ENCODE measurements around the gene IKZF1. TPM values are rescaled to one million over a fixed set of nuclear protein-coding genes. Genes with fewer than 3 reads are reported as not detected.

Gene IKZF1
- polyA plus RNA-seq, 1 donor: 4.5 TPM

- 40% methylated on average over 1 of the region's 3 CpGs for WGBS (ENCODE audit: insufficient coverage, low lambda C conversion rate)
- no peaks in the 10 kb centered on the region for H3K4me1 ChIP-seq (ENCODE audit: control insufficient read depth, insufficient read depth, low read length)
Measured at GRCh38 chr7:50308203-50308531, 3.7 kb downstream of the IKZF1 start.

GRCh38 chr7:50308532-50309385 is 4.2 kb downstream of the IKZF1 start:
- WGBS (ENCODE audit: insufficient coverage, low lambda C conversion rate): no CpG with 5 or more reads among the region's 18 CpGs
- H3K27me3 ChIP-seq (ENCODE audit: control insufficient read depth, insufficient read depth, low read length): peaks cover 51% of the 10 kb centered on the region
- no peaks in the 10 kb centered on the region for H3K9me3 ChIP-seq (ENCODE audit: control insufficient read depth, low read depth, low read length)
- H3K36me3 ChIP-seq (ENCODE audit: control insufficient read depth, insufficient read depth, low read length): no peaks in the 10 kb centered on the region
- no peak overlapping the region for H3K27ac ChIP-seq (ENCODE audit: low read length)
- no peak for DNase-seq
- no peaks in the 10 kb centered on the region for H3K4me1 ChIP-seq (ENCODE audit: control insufficient read depth, insufficient read depth, low read length)
- H3K4me3 ChIP-seq (ENCODE audit: low read length): no peak overlapping the region

More at GRCh38 chr7:50308203-50308531, 3.7 kb downstream of the IKZF1 start:
- Histone ChIP-seq H3K36me3 (ENCODE audit: control insufficient read depth, insufficient read depth, low read length) (no peaks in the 10 kb centered on the region), H3K4me3 (ENCODE audit: low read length) (no peak overlapping the region), H3K9me3 (ENCODE audit: control insufficient read depth, low read depth, low read length) (no peaks in the 10 kb centered on the region), H3K27ac (ENCODE audit: low read length) (no peak overlapping the region), H3K27me3 (ENCODE audit: control insufficient read depth, insufficient read depth, low read length) (peaks cover 53% of the 10 kb centered on the region)
- no peak for DNase-seq

- Histone ChIP-seq H3K4me1 (ENCODE audit: control insufficient read depth, insufficient read depth, low read length) (no peaks in the 10 kb centered on the region), H3K36me3 (ENCODE audit: control insufficient read depth, insufficient read depth, low read length) (no peaks in the 10 kb centered on the region), H3K27me3 (ENCODE audit: control insufficient read depth, insufficient read depth, low read length) (peaks cover 50% of the 10 kb centered on the region), H3K9me3 (ENCODE audit: control insufficient read depth, low read depth, low read length) (no peaks in the 10 kb centered on the region), H3K4me3 (ENCODE audit: low read length) (no peak overlapping the region), H3K27ac (ENCODE audit: low read length) (no peak overlapping the region)
- no CpG with 5 or more reads among the region's 3 CpGs for WGBS (ENCODE audit: insufficient coverage, low lambda C conversion rate)
- no peak for DNase-seq
Measured at GRCh38 chr7:50309721-50310120, 5.2 kb downstream of the IKZF1 start.

- WGBS (ENCODE audit: insufficient coverage, low lambda C conversion rate): 80% methylated on average over 1 of the region's 6 CpGs
- Histone ChIP-seq H3K36me3 (ENCODE audit: control insufficient read depth, insufficient read depth, low read length) (no peaks in the 10 kb centered on the region), H3K9me3 (ENCODE audit: control insufficient read depth, low read depth, low read length) (no peaks in the 10 kb centered on the region), H3K27ac (ENCODE audit: low read length) (no peak overlapping the region), H3K4me3 (ENCODE audit: low read length) (no peak overlapping the region), H3K4me1 (ENCODE audit: control insufficient read depth, insufficient read depth, low read length) (no peaks in the 10 kb centered on the region), H3K27me3 (ENCODE audit: control insufficient read depth, insufficient read depth, low read length) (peaks cover 46% of the 10 kb centered on the region)
- DNase-seq: no peak
Measured at GRCh38 chr7:50310361-50310760, 5.8 kb downstream of the IKZF1 start.

- no peaks in the 10 kb centered on the region for H3K36me3 ChIP-seq (ENCODE audit: control insufficient read depth, insufficient read depth, low read length)
- peaks cover 44% of the 10 kb centered on the region for H3K27me3 ChIP-seq (ENCODE audit: control insufficient read depth, insufficient read depth, low read length)
- DNase-seq: no peak
- no peak overlapping the region for H3K27ac ChIP-seq (ENCODE audit: low read length)
- no peaks in the 10 kb centered on the region for H3K9me3 ChIP-seq (ENCODE audit: control insufficient read depth, low read depth, low read length)
- no peak overlapping the region for H3K4me3 ChIP-seq (ENCODE audit: low read length)
- no peaks in the 10 kb centered on the region for H3K4me1 ChIP-seq (ENCODE audit: control insufficient read depth, insufficient read depth, low read length)
- 100% methylated on average over 1 of the region's 1 CpG for WGBS (ENCODE audit: insufficient coverage, low lambda C conversion rate)
Measured at GRCh38 chr7:50310956-50311355, 6.4 kb downstream of the IKZF1 start.

- no peak for DNase-seq
Measured at GRCh38 chr7:50312250-50313162, 8.0 kb downstream of the IKZF1 start.

GRCh38 chr7:50314836-50315592 is 10.5 kb downstream of the IKZF1 start:
- Histone ChIP-seq H3K36me3 (ENCODE audit: control insufficient read depth, insufficient read depth, low read length) (no peaks in the 10 kb centered on the region), H3K4me1 (ENCODE audit: control insufficient read depth, insufficient read depth, low read length) (no peaks in the 10 kb centered on the region), H3K4me3 (ENCODE audit: low read length) (no peak overlapping the region), H3K27me3 (ENCODE audit: control insufficient read depth, insufficient read depth, low read length) (peaks cover 29% of the 10 kb centered on the region), H3K27ac (ENCODE audit: low read length) (no peak overlapping the region), H3K9me3 (ENCODE audit: control insufficient read depth, low read depth, low read length) (no peaks in the 10 kb centered on the region)
- WGBS (ENCODE audit: insufficient coverage, low lambda C conversion rate): 83% methylated on average over 1 of the region's 11 CpGs
- DNase-seq: no peak

More at GRCh38 chr7:50312250-50313162, 8.0 kb downstream of the IKZF1 start:
- Histone ChIP-seq H3K27me3 (ENCODE audit: control insufficient read depth, insufficient read depth, low read length) (peaks cover 42% of the 10 kb centered on the region), H3K4me3 (ENCODE audit: low read length) (no peak overlapping the region), H3K27ac (ENCODE audit: low read length) (no peak overlapping the region), H3K36me3 (ENCODE audit: control insufficient read depth, insufficient read depth, low read length) (no peaks in the 10 kb centered on the region), H3K4me1 (ENCODE audit: control insufficient read depth, insufficient read depth, low read length) (no peaks in the 10 kb centered on the region), H3K9me3 (ENCODE audit: control insufficient read depth, low read depth, low read length) (no peaks in the 10 kb centered on the region)
- WGBS (ENCODE audit: insufficient coverage, low lambda C conversion rate): 75% methylated on average over 5 of the region's 10 CpGs

GRCh38 chr7:50315739-50316671 is 11.5 kb downstream of the IKZF1 start:
- H3K4me3 ChIP-seq (ENCODE audit: low read length): no peak overlapping the region
- no CpG with 5 or more reads among the region's 14 CpGs for WGBS (ENCODE audit: insufficient coverage, low lambda C conversion rate)
- no peaks in the 10 kb centered on the region for H3K4me1 ChIP-seq (ENCODE audit: control insufficient read depth, insufficient read depth, low read length)
- DNase-seq: no peak
- H3K36me3 ChIP-seq (ENCODE audit: control insufficient read depth, insufficient read depth, low read length): no peaks in the 10 kb centered on the region
- no peak overlapping the region for H3K27ac ChIP-seq (ENCODE audit: low read length)
- no peaks in the 10 kb centered on the region for H3K9me3 ChIP-seq (ENCODE audit: control insufficient read depth, low read depth, low read length)
- H3K27me3 ChIP-seq (ENCODE audit: control insufficient read depth, insufficient read depth, low read length): peaks cover 26% of the 10 kb centered on the region

GRCh38 chr7:50317221-50317678 is 12.7 kb downstream of the IKZF1 start:
- Histone ChIP-seq H3K4me3 (ENCODE audit: low read length) (no peak overlapping the region), H3K36me3 (ENCODE audit: control insufficient read depth, insufficient read depth, low read length) (no peaks in the 10 kb centered on the region), H3K27me3 (ENCODE audit: control insufficient read depth, insufficient read depth, low read length) (peaks cover 26% of the 10 kb centered on the region), H3K4me1 (ENCODE audit: control insufficient read depth, insufficient read depth, low read length) (no peaks in the 10 kb centered on the region), H3K9me3 (ENCODE audit: control insufficient read depth, low read depth, low read length) (no peaks in the 10 kb centered on the region), H3K27ac (ENCODE audit: low read length) (no peak overlapping the region)
- 100% methylated on average over 1 of the region's 7 CpGs for WGBS (ENCODE audit: insufficient coverage, low lambda C conversion rate)
- DNase-seq: no peak

All from large intestine (tissue), 3 donors.